Breast epithelium (tissue), 3 donors: ENCODE data around the gene WIZ.

Experiments used
- POLR2A ChIP-seq: fragments of 450-650 bp; IDR thresholded peaks from one replicate; pipeline ENCODE4 v1.6.1; 2016; ENCODE audit warnings: antibody characterized with exemption, mild to moderate bottlenecking, moderate library complexity
- TF ChIP-seq, protein P1 (sequence below), 3 donors: fragments of 450-650 bp; IDR thresholded peaks; one replicate each; pipeline ENCODE4 v1.5.1; 2016 to 2017; ENCODE audit warnings: antibody characterized with exemption in 3 of 3, mild to moderate bottlenecking in 3 of 3, moderate library complexity in 3 of 3

DNA sequence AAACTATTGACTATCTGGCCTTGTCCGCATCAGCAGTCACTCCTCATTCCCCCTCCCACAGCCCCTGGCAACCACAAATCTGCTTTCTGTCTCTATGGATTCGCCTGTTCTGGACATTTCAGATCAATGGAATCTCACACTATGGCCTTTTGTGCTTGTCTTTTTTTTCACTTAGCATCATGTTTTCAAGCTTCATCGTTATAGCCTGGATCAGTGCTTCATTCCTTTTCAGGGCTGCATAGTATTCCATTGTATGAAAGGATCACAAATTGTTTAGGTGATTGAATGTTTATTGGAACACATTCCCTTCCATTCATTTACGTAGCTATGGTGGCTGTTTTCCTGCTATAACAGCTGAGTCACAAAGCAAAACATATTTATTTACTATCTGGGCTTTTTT, 37.3 kb upstream of the WIZ start:
- TF ChIP-seq, protein P1, sequence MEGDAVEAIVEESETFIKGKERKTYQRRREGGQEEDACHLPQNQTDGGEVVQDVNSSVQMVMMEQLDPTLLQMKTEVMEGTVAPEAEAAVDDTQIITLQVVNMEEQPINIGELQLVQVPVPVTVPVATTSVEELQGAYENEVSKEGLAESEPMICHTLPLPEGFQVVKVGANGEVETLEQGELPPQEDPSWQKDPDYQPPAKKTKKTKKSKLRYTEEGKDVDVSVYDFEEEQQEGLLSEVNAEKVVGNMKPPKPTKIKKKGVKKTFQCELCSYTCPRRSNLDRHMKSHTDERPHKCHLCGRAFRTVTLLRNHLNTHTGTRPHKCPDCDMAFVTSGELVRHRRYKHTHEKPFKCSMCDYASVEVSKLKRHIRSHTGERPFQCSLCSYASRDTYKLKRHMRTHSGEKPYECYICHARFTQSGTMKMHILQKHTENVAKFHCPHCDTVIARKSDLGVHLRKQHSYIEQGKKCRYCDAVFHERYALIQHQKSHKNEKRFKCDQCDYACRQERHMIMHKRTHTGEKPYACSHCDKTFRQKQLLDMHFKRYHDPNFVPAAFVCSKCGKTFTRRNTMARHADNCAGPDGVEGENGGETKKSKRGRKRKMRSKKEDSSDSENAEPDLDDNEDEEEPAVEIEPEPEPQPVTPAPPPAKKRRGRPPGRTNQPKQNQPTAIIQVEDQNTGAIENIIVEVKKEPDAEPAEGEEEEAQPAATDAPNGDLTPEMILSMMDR (IDR thresholded peaks at IDR 0.05), result no peak
- TF ChIP-seq POLR2A, result no peak
